ENCODE results near the gene SLC39A13. TPM values are rescaled to one million over a fixed set of nuclear protein-coding genes. Genes with fewer than 3 reads are reported as not detected.

SLC39A13 gene
- polyA plus RNA-seq, 3 donors = 4.8 to 27.4 (median 5.9) TPM

DNA sequence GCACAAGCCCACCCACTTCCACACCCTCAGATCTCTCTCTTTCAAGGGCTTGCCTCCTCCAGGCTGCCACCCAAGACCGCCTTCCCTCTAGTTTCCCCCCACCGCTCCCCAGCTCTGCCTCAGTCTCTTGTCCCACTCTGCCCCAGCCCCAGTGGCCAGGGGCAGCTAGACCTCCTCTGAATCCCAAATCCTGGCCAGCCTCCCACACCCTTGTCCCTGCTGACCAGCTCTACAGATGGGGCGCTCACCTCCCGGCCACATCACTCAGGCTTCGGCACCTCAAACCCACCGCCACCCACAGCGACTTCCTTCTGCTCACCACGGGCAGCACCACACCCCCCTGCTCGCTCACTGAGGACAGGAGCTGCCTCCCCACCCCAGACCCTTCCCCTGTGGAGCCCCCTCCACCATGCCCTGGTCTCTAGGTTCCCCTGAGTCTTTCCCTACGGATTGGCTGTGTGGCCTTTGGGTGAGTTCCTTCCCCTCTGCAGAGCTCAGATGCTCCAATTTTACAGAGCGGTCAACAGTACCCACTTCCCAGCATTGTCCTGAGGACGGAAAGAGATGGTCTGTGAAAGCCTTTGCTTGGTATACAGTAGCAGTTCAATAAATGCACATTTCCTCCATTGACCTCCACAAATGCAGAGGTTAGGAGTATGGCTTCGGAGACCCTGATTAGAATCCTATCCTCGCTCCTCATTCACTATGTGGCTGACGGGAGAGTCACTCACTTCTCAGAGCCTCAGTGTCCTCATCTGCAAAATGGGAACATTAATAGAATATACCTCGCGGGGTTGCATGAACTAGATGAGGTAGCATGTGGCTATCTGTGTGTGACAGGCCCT, 18.6 kb upstream of the SLC39A13 start:
- intact Hi-C loops (cut with micrococcal nuclease) = no loop called here
- no peaks in the 10 kb centered on the region for H3K9me3 ChIP-seq (replicated peaks in 1 of 2; ENCODE audit: control insufficient read depth in 1 of 2, insufficient read depth in 1 of 2, low read length in 2 of 2)
- peaks cover 91% of the 10 kb centered on the region for H3K79me2 ChIP-seq (ENCODE audit: insufficient read depth, low read length)
- H3K9me3 Mint-ChIP-seq = peaks cover 0 to 2% (median 0%) of the 10 kb centered on the region in 7 donors
- H3K27me3 Mint-ChIP-seq (ENCODE audit: low read depth in 3 of 3) = peaks cover 0 to 3% (median 0%) of the 10 kb centered on the region in 3 donors
- peaks cover 84 to 88% of the 10 kb centered on the region in 2 donors for H3K4me1 ChIP-seq (ENCODE audit: control insufficient read depth in 1 of 2, insufficient read depth in 2 of 2, low read length in 2 of 2)
- H2AFZ ChIP-seq (ENCODE audit: insufficient read depth, low read depth, low read length, poor library complexity, severe bottlenecking) = no peak overlapping the region
- peaks cover 20 to 72% of the 10 kb centered on the region in 2 donors for H3K36me3 Mint-ChIP-seq
- H3K9ac ChIP-seq (ENCODE audit: insufficient read depth, low read length, poor library complexity, severe bottlenecking) = peak overlapping the region; percentile 99
- no peaks in the 10 kb centered on the region for H3K27me3 ChIP-seq (ENCODE audit: control insufficient read depth in 2 of 2, insufficient read depth in 2 of 2, low read length in 2 of 2)
- peaks cover 77% of the 10 kb centered on the region for H3K4me1 Mint-ChIP-seq
- peak overlapping the region in 2 of 3 experiments; percentile 12 to 50 for H3K4me3 ChIP-seq (replicated peaks in 1 of 3; ENCODE audit: low read depth in 2 of 3, low read length in 3 of 3)
- DNase-seq = peak in 1 of 3 donors; percentile 49
- no peaks in the 10 kb centered on the region for H4K20me1 ChIP-seq (ENCODE audit: insufficient read depth, low read length)
- H3K36me3 ChIP-seq (replicated peaks in 1 of 2; ENCODE audit: control insufficient read depth in 1 of 2, insufficient read depth in 2 of 2, low read length in 2 of 2) = peaks cover 0 to 9% of the 10 kb centered on the region in 2 donors
- TF ChIP-seq, protein P1, sequence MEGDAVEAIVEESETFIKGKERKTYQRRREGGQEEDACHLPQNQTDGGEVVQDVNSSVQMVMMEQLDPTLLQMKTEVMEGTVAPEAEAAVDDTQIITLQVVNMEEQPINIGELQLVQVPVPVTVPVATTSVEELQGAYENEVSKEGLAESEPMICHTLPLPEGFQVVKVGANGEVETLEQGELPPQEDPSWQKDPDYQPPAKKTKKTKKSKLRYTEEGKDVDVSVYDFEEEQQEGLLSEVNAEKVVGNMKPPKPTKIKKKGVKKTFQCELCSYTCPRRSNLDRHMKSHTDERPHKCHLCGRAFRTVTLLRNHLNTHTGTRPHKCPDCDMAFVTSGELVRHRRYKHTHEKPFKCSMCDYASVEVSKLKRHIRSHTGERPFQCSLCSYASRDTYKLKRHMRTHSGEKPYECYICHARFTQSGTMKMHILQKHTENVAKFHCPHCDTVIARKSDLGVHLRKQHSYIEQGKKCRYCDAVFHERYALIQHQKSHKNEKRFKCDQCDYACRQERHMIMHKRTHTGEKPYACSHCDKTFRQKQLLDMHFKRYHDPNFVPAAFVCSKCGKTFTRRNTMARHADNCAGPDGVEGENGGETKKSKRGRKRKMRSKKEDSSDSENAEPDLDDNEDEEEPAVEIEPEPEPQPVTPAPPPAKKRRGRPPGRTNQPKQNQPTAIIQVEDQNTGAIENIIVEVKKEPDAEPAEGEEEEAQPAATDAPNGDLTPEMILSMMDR (IDR thresholded peaks at IDR 0.05) = no peak
- H3K27ac ChIP-seq (ENCODE audit: low read depth in 1 of 2, low read length in 2 of 2) = peak overlapping the region; percentile 98 to 100
- peak overlapping the region; percentile 79 for H3K4me2 ChIP-seq (replicated peaks; ENCODE audit: extremely low read depth, low read length, poor library complexity, severe bottlenecking)
- 22% methylated on average over 10 of the region's 17 CpGs for WGBS (ENCODE audit: insufficient coverage)
- peak overlapping the region; percentile 99 to 100 (median 100) for H3K27ac Mint-ChIP-seq
- H3K4me3 Mint-ChIP-seq = peak overlapping the region; percentile 72 to 88

GRCh38 chr11:47390422-47390760, 18.0 kb upstream of the SLC39A13 start:
- WGBS (ENCODE audit: insufficient coverage) = 89% methylated on average over 4 of the region's 6 CpGs
- Mint-ChIP-seq H3K4me1 (peaks cover 78% of the 10 kb centered on the region), H3K4me3 (peak overlapping the region; percentile 62 to 88)

More at GRCh38 chr11:47390422-47390760, 18.0 kb upstream of the SLC39A13 start:
- H3K4me3 ChIP-seq (replicated peaks in 1 of 3; ENCODE audit: low read depth in 2 of 3, low read length in 3 of 3) = peak overlapping the region in 2 of 3 experiments; percentile 4 to 50
- H4K20me1 ChIP-seq (ENCODE audit: insufficient read depth, low read length) = no peaks in the 10 kb centered on the region
- H3K36me3 Mint-ChIP-seq = peaks cover 20 to 67% of the 10 kb centered on the region in 2 donors
- intact Hi-C loops (cut with micrococcal nuclease) = no loop called here
- H3K9me3 Mint-ChIP-seq = peaks cover 0 to 2% (median 0%) of the 10 kb centered on the region in 7 donors
- peaks cover 0 to 9% of the 10 kb centered on the region in 2 donors for H3K36me3 ChIP-seq (replicated peaks in 1 of 2; ENCODE audit: control insufficient read depth in 1 of 2, insufficient read depth in 2 of 2, low read length in 2 of 2)
- H3K9me3 ChIP-seq (replicated peaks in 1 of 2; ENCODE audit: control insufficient read depth in 1 of 2, insufficient read depth in 1 of 2, low read length in 2 of 2) = no peaks in the 10 kb centered on the region
- H3K4me1 ChIP-seq (ENCODE audit: control insufficient read depth in 1 of 2, insufficient read depth in 2 of 2, low read length in 2 of 2) = peaks cover 90 to 94% of the 10 kb centered on the region in 2 donors
- peak overlapping the region; percentile 99 for H3K9ac ChIP-seq (ENCODE audit: insufficient read depth, low read length, poor library complexity, severe bottlenecking)
- H2AFZ ChIP-seq (ENCODE audit: insufficient read depth, low read depth, low read length, poor library complexity, severe bottlenecking) = no peak overlapping the region
- peak overlapping the region; percentile 79 for H3K4me2 ChIP-seq (replicated peaks; ENCODE audit: extremely low read depth, low read length, poor library complexity, severe bottlenecking)
- DNase-seq = no peak
- peak overlapping the region; percentile 99 to 100 (median 100) for H3K27ac Mint-ChIP-seq
- H3K27me3 ChIP-seq (ENCODE audit: control insufficient read depth in 2 of 2, insufficient read depth in 2 of 2, low read length in 2 of 2) = no peaks in the 10 kb centered on the region
- H3K27me3 Mint-ChIP-seq (ENCODE audit: low read depth in 3 of 3) = peaks cover 0 to 3% (median 0%) of the 10 kb centered on the region in 3 donors
- H3K79me2 ChIP-seq (ENCODE audit: insufficient read depth, low read length) = peaks cover 91% of the 10 kb centered on the region
- H3K27ac ChIP-seq (ENCODE audit: low read depth in 1 of 2, low read length in 2 of 2) = peak overlapping the region; percentile 98 to 100
- TF ChIP-seq, protein P1 (IDR thresholded peaks at IDR 0.05) = no peak
